Thoracic aorta (tissue), 2 donors: Measurements from ENCODE around the gene LMF2. TPM values are rescaled to one million over a fixed set of nuclear protein-coding genes. Genes with fewer than 3 reads are reported as not detected.

ENCODE experiments used
- ATAC-seq: fragments of 150-250 bp; one replicate; pipeline ENCODE4 v1.8.0; 2017; ENCODE audit warnings: low read depth; ENCODE audit not compliant: insufficient number of reproducible peaks, low FRiP score
- DNase-seq: peaks from one replicate; pipeline ENCODE4 v3.0.0-alpha.2; 2020; ENCODE audit warnings: low spot score
- H3K27ac ChIP-seq, 2 donors: fragments of 200-600 bp; sonication (generic); 1 replicate in 1 of 2; 2 replicates in 1 of 2; pipeline ENCODE4 v1.5.1; 2016; ENCODE audit warnings: mild to moderate bottlenecking in 2 of 2, moderate library complexity in 2 of 2
- H3K27me3 ChIP-seq: fragments of 200-600 bp; sonication (generic); replicated peaks from 2 replicates; pipeline ENCODE4 v1.6.0; 2016; ENCODE audit warnings: mild to moderate bottlenecking; ENCODE audit not compliant: insufficient read depth
- H3K36me3 ChIP-seq: fragments of 200-600 bp; sonication (generic); one replicate; pipeline ENCODE4 v1.5.1; 2016
- H3K4me1 ChIP-seq, 2 donors: fragments of 200-600 bp; sonication (generic); 1 replicate in 1 of 2; 2 replicates in 1 of 2; pipeline versions ENCODE4 v1.5.1 to v1.6.0; 2016; ENCODE audit warnings: low read depth in 2 of 2, mild to moderate bottlenecking in 1 of 2; ENCODE audit not compliant: control insufficient read depth in 1 of 2
- H3K4me3 ChIP-seq: fragments of 200-600 bp; sonication (generic); 2 replicates; pipeline ENCODE4 v1.5.1; 2016; ENCODE audit warnings: mild to moderate bottlenecking
- H3K9me3 ChIP-seq: fragments of 200-600 bp; sonication (generic); 2 replicates; pipeline ENCODE4 v1.5.1; 2016
- total RNA-seq, 2 donors: library from RNA; depleted of rRNA; stranded (reverse); fragments of >200 nt; gene quantifications; one replicate each; pipeline versions ENCODE4 v1.1.0 to v1.2.3, GENCODE V29; 2016
- TF ChIP-seq, protein P1 (sequence below): fragments of 200-600 bp; sonication (generic); IDR thresholded peaks from one replicate; pipeline ENCODE4 v1.5.1; 2019; ENCODE audit warnings: antibody characterized with exemption

The LMF2 gene
- total RNA-seq, 2 donors from 2014 or later = 61.9 to 87.6 TPM

GRCh38 chr22:50483977-50484853 lies 23.3 kb downstream of the LMF2 start:
- Histone ChIP-seq H3K36me3 (no peaks in the 10 kb centered on the region), H3K27ac (no peak overlapping the region), H3K4me1 (no peaks in the 10 kb centered on the region), H3K4me3 (no peak overlapping the region), H3K27me3 (no peaks in the 10 kb centered on the region), H3K9me3 (no peaks in the 10 kb centered on the region)
- DNase-seq (no peak), ATAC-seq (no peak)
- TF ChIP-seq, protein P1, sequence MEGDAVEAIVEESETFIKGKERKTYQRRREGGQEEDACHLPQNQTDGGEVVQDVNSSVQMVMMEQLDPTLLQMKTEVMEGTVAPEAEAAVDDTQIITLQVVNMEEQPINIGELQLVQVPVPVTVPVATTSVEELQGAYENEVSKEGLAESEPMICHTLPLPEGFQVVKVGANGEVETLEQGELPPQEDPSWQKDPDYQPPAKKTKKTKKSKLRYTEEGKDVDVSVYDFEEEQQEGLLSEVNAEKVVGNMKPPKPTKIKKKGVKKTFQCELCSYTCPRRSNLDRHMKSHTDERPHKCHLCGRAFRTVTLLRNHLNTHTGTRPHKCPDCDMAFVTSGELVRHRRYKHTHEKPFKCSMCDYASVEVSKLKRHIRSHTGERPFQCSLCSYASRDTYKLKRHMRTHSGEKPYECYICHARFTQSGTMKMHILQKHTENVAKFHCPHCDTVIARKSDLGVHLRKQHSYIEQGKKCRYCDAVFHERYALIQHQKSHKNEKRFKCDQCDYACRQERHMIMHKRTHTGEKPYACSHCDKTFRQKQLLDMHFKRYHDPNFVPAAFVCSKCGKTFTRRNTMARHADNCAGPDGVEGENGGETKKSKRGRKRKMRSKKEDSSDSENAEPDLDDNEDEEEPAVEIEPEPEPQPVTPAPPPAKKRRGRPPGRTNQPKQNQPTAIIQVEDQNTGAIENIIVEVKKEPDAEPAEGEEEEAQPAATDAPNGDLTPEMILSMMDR = no peak

DNA sequence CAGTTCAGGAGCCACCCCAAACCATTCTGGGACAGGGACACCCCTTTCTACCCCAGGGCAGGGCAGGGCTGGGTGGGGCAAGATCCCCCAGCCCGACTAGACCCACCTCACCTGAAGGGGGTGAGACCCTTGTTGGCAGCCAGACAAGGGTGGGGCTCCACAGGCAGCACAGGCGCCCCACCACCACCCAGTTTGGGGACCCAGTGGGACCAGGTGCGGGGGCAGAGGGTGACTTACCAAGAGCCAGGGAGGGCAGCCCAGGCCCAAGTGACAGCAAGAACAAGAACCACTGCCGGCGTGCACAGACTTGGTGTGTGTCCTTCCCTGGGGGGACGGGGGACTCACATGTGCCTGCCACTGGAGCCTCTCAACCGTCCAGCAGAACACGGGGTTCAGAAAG lies 23.9 kb downstream of the LMF2 start:
- no peaks in the 10 kb centered on the region for H3K9me3 ChIP-seq
- no peak overlapping the region for H3K27ac ChIP-seq
- ATAC-seq (no peak), DNase-seq (no peak)
- no peaks in the 10 kb centered on the region for H3K27me3 ChIP-seq
- TF ChIP-seq, protein P1 = no peak
- H3K4me3 ChIP-seq = no peak overlapping the region
- H3K4me1 ChIP-seq = no peaks in the 10 kb centered on the region
- no peaks in the 10 kb centered on the region for H3K36me3 ChIP-seq

DNA sequence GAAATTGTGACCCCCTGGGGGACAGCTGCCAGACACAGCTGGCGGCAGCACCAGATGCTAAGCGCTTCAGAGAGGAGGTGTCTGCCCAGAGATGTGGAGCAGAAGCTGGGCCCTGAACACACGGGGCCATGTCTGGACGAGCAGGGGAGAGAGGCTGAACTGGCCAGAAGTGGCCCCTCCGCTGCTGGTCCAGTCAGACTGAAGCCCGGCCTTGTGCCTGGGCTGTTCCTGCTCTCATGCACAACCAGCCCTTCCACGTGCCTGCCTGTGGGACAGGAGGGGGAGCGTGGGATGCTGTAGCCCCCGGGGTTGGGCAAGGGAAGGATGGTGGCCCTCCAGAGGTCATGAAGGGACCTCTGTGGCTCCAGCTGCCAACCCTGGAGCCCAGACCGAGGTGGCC lies 24.4 kb downstream of the LMF2 start:
- H3K27ac ChIP-seq = no peak overlapping the region
- no peaks in the 10 kb centered on the region for H3K9me3 ChIP-seq
- no peaks in the 10 kb centered on the region for H3K4me1 ChIP-seq
- H3K4me3 ChIP-seq = no peak overlapping the region
- no peaks in the 10 kb centered on the region for H3K27me3 ChIP-seq
- H3K36me3 ChIP-seq = no peaks in the 10 kb centered on the region
- DNase-seq (no peak), ATAC-seq (no peak)
- TF ChIP-seq, protein P1 = no peak

GRCh38 chr22:50482107-50483074 lies 25.1 kb downstream of the LMF2 start:
- H3K4me1 ChIP-seq = no peaks in the 10 kb centered on the region
- H3K4me3 ChIP-seq = peak overlapping the region; percentile 64
- H3K36me3 ChIP-seq = no peaks in the 10 kb centered on the region
- H3K27ac ChIP-seq = no peak overlapping the region
- no peak for ATAC-seq
- DNase-seq = no peak
- H3K27me3 ChIP-seq = no peaks in the 10 kb centered on the region
- TF ChIP-seq, protein P1 = no peak
- H3K9me3 ChIP-seq = no peaks in the 10 kb centered on the region
